GM21529 (cell line): ENCODE data around the gene FBXW11.
"Not testable (repeated sequence)": the region's sequence is repeated elsewhere in the genome, so short reads cannot be mapped to it uniquely, and the experiment has no call there.

Experiments used
- ATAC-seq: cut with Tn5 transposase; IDR thresholded peaks from one replicate; pipeline ENCODE4 v1.9.1; 2021; ENCODE audit not compliant: unreplicated experiment

FBXW11 gene

GRCh38 chr5:171986772-171987171 lies 19.7 kb downstream of the FBXW11 start:
- ATAC-seq, result no peak

GRCh38 chr5:171984748-171985419 lies 21.6 kb downstream of the FBXW11 start:
- no peak for ATAC-seq

- ATAC-seq, result no peak
Measured at GRCh38 chr5:171981847-171982246, 24.6 kb downstream of the FBXW11 start.

GRCh38 chr5:171980792-171981191 lies 25.6 kb downstream of the FBXW11 start:
- ATAC-seq, result no peak

- no peak for ATAC-seq
Measured at GRCh38 chr5:171979606-171980005, 26.8 kb downstream of the FBXW11 start.

GRCh38 chr5:171978519-171978918 lies 27.9 kb downstream of the FBXW11 start:
- ATAC-seq, result no peak

GRCh38 chr5:171978016-171978415 lies 28.4 kb downstream of the FBXW11 start:
- ATAC-seq, result no peak

GRCh38 chr5:171977244-171977950 lies 29.0 kb downstream of the FBXW11 start:
- not testable (repeated sequence) for ATAC-seq

- no peak for ATAC-seq
Measured at GRCh38 chr5:171975877-171976667, 30.4 kb downstream of the FBXW11 start.

- no peak for ATAC-seq
Measured at GRCh38 chr5:171975262-171975876, 31.1 kb downstream of the FBXW11 start.

- ATAC-seq, result no peak
Measured at GRCh38 chr5:171970826-171971225, 35.6 kb downstream of the FBXW11 start.

- ATAC-seq, result no peak
Measured at GRCh38 chr5:171969288-171969880, 37.1 kb downstream of the FBXW11 start.

- ATAC-seq, result no peak
Measured at GRCh38 chr5:171968531-171968930, 37.9 kb downstream of the FBXW11 start.

- no peak for ATAC-seq
Measured at GRCh38 chr5:171966964-171967363, 39.5 kb downstream of the FBXW11 start.

- no peak for ATAC-seq
Measured at GRCh38 chr5:171966270-171966669, 40.2 kb downstream of the FBXW11 start.

GRCh38 chr5:171965745-171966144 lies 40.7 kb downstream of the FBXW11 start:
- no peak for ATAC-seq

- ATAC-seq, result no peak
Measured at GRCh38 chr5:171963416-171963815, 43.0 kb downstream of the FBXW11 start.

- ATAC-seq, result peak; percentile 83
Measured at GRCh38 chr5:171961117-171961516, 45.3 kb downstream of the FBXW11 start.

GRCh38 chr5:171957591-171958251 lies 48.7 kb downstream of the FBXW11 start:
- ATAC-seq, result no peak

GRCh38 chr5:171956887-171957495 lies 49.4 kb downstream of the FBXW11 start:
- ATAC-seq, result no peak
